Measurements from ENCODE around the gene PBXIP1. TPM values are rescaled to one million over a fixed set of nuclear protein-coding genes. Genes with fewer than 3 reads are reported as not detected.

PBXIP1 gene
- total and polyA plus RNA-seq, 2 of the 13 experiments (the other 11 are each of a cell fraction or from before 2014, with no cell fraction given) = 16.3 to 31.9 TPM

DNA sequence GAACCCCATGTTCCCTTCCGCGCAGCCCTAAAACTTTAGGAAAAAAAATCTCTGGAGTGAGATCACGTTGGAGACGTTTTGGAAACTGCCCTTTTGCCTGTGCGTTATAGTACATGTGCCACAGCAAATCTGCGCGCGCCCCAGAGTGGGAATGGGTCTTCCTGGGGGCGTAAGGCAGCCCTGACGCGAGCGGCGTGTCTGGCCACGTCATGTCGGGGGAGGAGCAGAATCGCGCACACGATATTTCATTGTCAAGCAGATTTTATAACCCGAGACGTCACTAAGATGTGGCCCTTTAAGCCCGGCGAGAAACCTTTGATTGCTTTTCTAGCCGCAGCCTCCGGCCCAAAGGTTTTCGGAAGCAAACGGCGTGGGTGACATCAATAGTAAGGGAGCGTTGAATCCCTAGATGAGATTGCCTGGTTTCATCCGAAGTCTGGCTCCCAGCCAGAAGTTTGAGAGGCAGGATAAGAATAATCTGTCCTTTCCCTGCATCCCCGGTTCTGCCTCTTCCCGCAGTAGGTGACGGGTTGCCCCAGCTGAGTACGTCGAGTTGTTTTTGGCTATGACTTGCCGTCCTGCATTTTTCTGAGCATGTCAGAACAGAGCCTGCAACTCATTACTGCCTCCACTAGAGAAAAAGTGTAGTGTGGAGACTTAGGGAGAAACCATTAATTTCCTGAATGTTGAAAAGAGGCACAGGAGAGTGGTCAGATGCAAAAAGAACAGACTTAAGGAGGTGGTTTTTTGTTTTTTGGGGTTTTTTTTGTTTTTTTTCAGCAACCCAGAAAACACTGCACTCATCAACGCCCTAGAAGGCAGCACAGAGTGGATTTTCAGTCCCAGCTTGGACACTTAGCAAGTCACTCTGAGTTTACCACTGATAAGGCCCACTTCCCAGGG is 18.6 kb downstream of the PBXIP1 start (continued):
- TF ChIP-seq, protein P1, sequence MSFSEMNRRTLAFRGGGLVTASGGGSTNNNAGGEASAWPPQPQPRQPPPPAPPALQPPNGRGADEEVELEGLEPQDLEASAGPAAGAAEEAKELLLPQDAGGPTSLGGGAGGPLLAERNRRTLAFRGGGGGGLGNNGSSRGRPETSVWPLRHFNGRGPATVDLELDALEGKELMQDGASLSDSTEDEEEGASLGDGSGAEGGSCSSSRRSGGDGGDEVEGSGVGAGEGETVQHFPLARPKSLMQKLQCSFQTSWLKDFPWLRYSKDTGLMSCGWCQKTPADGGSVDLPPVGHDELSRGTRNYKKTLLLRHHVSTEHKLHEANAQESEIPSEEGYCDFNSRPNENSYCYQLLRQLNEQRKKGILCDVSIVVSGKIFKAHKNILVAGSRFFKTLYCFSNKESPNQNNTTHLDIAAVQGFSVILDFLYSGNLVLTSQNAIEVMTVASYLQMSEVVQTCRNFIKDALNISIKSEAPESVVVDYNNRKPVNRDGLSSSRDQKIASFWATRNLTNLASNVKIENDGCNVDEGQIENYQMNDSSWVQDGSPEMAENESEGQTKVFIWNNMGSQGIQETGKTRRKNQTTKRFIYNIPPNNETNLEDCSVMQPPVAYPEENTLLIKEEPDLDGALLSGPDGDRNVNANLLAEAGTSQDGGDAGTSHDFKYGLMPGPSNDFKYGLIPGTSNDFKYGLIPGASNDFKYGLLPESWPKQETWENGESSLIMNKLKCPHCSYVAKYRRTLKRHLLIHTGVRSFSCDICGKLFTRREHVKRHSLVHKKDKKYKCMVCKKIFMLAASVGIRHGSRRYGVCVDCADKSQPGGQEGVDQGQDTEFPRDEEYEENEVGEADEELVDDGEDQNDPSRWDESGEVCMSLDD (CRISPR knock-in tag; IDR thresholded peaks at IDR 0.05; ENCODE audit: borderline replicate concordance) = 0 out of 2 replicates have a peak, but pooled peaks have one; percentile 10
- no peak for TF ChIP-seq SIX1 (CRISPR knock-in tag; IDR thresholded peaks at IDR 0.05; ENCODE audit: borderline replicate concordance)
- TF ChIP-seq ZMYM4 (CRISPR knock-in tag; IDR thresholded peaks at IDR 0.05) = no peak
- TF ChIP-seq, protein P2, sequence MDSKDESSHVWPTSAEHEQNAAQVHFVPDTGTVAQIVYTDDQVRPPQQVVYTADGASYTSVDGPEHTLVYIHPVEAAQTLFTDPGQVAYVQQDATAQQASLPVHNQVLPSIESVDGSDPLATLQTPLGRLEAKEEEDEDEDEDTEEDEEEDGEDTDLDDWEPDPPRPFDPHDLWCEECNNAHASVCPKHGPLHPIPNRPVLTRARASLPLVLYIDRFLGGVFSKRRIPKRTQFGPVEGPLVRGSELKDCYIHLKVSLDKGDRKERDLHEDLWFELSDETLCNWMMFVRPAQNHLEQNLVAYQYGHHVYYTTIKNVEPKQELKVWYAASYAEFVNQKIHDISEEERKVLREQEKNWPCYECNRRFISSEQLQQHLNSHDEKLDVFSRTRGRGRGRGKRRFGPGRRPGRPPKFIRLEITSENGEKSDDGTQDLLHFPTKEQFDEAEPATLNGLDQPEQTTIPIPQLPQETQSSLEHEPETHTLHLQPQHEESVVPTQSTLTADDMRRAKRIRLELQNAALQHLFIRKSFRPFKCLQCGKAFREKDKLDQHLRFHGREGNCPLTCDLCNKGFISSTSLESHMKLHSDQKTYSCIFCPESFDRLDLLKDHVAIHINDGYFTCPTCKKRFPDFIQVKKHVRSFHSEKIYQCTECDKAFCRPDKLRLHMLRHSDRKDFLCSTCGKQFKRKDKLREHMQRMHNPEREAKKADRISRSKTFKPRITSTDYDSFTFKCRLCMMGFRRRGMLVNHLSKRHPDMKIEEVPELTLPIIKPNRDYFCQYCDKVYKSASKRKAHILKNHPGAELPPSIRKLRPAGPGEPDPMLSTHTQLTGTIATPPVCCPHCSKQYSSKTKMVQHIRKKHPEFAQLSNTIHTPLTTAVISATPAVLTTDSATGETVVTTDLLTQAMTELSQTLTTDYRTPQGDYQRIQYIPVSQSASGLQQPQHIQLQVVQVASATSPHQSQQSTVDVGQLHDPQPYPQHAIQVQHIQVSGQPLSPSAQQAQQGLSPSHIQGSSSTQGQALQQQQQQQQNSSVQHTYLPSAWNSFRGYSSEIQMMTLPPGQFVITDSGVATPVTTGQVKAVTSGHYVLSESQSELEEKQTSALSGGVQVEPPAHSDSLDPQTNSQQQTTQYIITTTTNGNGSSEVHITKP (CRISPR knock-in tag; IDR thresholded peaks at IDR 0.05; ENCODE audit: low read depth) = peak; percentile 97; the same call in 1 of the 2 replicates
- TF ChIP-seq, protein P3, sequence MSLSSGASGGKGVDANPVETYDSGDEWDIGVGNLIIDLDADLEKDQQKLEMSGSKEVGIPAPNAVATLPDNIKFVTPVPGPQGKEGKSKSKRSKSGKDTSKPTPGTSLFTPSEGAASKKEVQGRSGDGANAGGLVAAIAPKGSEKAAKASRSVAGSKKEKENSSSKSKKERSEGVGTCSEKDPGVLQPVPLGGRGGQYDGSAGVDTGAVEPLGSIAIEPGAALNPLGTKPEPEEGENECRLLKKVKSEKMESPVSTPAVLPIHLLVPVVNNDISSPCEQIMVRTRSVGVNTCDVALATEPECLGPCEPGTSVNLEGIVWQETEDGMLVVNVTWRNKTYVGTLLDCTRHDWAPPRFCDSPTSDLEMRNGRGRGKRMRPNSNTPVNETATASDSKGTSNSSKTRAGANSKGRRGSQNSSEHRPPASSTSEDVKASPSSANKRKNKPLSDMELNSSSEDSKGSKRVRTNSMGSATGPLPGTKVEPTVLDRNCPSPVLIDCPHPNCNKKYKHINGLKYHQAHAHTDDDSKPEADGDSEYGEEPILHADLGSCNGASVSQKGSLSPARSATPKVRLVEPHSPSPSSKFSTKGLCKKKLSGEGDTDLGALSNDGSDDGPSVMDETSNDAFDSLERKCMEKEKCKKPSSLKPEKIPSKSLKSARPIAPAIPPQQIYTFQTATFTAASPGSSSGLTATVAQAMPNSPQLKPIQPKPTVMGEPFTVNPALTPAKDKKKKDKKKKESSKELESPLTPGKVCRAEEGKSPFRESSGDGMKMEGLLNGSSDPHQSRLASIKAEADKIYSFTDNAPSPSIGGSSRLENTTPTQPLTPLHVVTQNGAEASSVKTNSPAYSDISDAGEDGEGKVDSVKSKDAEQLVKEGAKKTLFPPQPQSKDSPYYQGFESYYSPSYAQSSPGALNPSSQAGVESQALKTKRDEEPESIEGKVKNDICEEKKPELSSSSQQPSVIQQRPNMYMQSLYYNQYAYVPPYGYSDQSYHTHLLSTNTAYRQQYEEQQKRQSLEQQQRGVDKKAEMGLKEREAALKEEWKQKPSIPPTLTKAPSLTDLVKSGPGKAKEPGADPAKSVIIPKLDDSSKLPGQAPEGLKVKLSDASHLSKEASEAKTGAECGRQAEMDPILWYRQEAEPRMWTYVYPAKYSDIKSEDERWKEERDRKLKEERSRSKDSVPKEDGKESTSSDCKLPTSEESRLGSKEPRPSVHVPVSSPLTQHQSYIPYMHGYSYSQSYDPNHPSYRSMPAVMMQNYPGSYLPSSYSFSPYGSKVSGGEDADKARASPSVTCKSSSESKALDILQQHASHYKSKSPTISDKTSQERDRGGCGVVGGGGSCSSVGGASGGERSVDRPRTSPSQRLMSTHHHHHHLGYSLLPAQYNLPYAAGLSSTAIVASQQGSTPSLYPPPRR (CRISPR knock-in tag; IDR thresholded peaks at IDR 0.05; ENCODE audit: borderline replicate concordance) = no peak
- TF ChIP-seq JDP2 (CRISPR knock-in tag; IDR thresholded peaks at IDR 0.05; ENCODE audit: borderline replicate concordance) = no peak
- peak; percentile 85 for TF ChIP-seq HOXA3 (CRISPR knock-in tag; IDR thresholded peaks at IDR 0.05)
- no peak for TF ChIP-seq NCOA2 (CRISPR knock-in tag; IDR thresholded peaks at IDR 0.05)
- TF ChIP-seq MAFK (conservative IDR thresholded peaks at IDR 0.05 in 1 of 2, IDR thresholded peaks at IDR 0.05 in 1 of 2; ENCODE audit: low read length in 2 of 2) = 0 out of 4 replicates have a peak, but pooled peaks have one; percentile 6 to 24
- TF ChIP-seq ZNF383 (CRISPR knock-in tag; IDR thresholded peaks at IDR 0.05; ENCODE audit: borderline replicate concordance) = no peak
- no peak for TF ChIP-seq ZNF776 (CRISPR knock-in tag; IDR thresholded peaks at IDR 0.05)
- no peak for TF ChIP-seq ZNF253 (CRISPR knock-in tag; IDR thresholded peaks at IDR 0.05; ENCODE audit: borderline replicate concordance)
- TF ChIP-seq, protein P4, sequence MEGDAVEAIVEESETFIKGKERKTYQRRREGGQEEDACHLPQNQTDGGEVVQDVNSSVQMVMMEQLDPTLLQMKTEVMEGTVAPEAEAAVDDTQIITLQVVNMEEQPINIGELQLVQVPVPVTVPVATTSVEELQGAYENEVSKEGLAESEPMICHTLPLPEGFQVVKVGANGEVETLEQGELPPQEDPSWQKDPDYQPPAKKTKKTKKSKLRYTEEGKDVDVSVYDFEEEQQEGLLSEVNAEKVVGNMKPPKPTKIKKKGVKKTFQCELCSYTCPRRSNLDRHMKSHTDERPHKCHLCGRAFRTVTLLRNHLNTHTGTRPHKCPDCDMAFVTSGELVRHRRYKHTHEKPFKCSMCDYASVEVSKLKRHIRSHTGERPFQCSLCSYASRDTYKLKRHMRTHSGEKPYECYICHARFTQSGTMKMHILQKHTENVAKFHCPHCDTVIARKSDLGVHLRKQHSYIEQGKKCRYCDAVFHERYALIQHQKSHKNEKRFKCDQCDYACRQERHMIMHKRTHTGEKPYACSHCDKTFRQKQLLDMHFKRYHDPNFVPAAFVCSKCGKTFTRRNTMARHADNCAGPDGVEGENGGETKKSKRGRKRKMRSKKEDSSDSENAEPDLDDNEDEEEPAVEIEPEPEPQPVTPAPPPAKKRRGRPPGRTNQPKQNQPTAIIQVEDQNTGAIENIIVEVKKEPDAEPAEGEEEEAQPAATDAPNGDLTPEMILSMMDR (CRISPR knock-in tag; IDR thresholded peaks at IDR 0.05) = peak; percentile 20; the same call in 1 of the 2 replicates
- peak; percentile 1 for TF ChIP-seq ZEB1 (IDR thresholded peaks at IDR 0.05; ENCODE audit: insufficient replicate concordance, low read depth)
